Erythroblast (primary cell): ENCODE measurements around the gene SURF4.

ENCODE experiments used
- GATA1 ChIP-seq: IDR thresholded peaks from 2 replicates; pipeline ENCODE4 v1.6.1; 2011; ENCODE audit warnings: low read depth, mild to moderate bottlenecking, control low read depth, low read length, moderate library complexity
- POLR2A ChIP-seq: IDR thresholded peaks from 2 replicates; pipeline ENCODE4 v1.6.1; 2011; ENCODE audit warnings: mild to moderate bottlenecking, low read length

DNA sequence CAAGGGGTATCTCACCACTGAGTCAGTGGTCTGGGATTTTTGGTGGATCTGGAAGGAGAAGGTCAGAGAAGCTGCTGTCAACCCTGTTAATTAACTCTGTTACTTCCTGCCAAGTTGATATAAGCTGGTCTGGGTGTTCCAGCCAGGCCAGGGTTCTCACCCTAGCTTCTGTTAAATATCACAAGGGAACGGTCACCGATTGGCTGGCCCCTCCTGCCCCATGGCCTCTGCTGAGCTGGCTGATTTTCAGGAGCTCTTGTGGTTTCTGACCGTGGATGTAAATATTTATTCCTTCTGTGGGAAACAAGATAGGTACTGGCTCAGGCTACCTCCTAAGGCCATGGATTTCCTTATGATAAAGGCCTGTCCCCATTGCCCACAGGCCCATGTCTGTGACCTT lies 47.4 kb upstream of the SURF4 start:
- TF ChIP-seq POLR2A (no peak), GATA1 (no peak)
